RKO (cell line): ENCODE results near the gene WNT3A.
A peak's percentile ranks its signal among the peaks of the same experiment; 100 is the strongest.

Experiments used
- DNase-seq: peaks from one replicate; pipeline ENCODE4 v3.0.0-alpha.2; 2016; ENCODE audit warnings: low spot score

The WNT3A gene

DNA sequence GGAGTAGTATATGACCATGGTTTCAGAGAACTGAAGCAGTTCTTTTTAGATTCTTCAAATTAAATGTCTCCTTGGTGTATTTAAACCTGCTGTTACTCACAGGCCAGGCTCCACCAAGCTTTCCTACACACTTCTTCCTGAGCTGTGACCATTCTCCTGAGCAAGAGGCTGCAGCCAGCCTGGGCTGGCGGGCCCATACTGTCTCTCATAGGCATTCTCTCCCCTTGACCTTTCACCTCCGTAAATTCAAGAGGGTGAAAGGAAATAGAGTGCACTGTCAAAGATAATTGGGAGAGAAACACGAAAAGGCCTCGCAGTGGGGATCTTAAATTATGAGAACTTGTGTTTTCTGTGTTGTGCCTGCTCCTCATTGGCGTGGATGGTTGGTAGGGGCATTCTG, 78.0 kb downstream of the WNT3A start:
- DNase-seq, result no peak

- peak; percentile 43 for DNase-seq
Observed at GRCh38 chr1:228085287-228085951, 78.6 kb downstream of the WNT3A start.

DNA sequence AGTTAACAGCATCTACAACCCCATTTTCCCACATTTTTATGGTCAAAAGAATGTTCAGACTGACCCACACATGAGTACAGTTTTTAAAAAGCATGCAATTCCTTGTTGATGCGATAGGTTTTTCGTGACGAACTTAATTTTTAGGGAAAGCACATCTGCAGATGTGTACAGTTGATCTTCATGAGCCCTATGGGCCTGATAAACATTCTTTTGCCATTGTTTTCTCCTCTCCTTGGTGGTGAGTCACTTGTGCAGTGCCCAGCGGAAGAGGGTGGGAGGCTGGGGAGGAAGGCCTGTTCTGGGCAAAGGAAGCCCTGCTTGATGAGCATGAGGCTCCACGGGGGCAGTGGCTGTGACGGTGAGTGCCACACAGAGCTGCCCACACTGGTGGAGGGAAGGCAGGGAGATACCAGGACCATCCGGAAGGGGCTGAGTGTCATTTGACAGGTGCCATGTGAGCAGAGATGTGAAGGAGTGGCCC, 81.0 kb downstream of the WNT3A start:
- peak; percentile 67 for DNase-seq

DNA sequence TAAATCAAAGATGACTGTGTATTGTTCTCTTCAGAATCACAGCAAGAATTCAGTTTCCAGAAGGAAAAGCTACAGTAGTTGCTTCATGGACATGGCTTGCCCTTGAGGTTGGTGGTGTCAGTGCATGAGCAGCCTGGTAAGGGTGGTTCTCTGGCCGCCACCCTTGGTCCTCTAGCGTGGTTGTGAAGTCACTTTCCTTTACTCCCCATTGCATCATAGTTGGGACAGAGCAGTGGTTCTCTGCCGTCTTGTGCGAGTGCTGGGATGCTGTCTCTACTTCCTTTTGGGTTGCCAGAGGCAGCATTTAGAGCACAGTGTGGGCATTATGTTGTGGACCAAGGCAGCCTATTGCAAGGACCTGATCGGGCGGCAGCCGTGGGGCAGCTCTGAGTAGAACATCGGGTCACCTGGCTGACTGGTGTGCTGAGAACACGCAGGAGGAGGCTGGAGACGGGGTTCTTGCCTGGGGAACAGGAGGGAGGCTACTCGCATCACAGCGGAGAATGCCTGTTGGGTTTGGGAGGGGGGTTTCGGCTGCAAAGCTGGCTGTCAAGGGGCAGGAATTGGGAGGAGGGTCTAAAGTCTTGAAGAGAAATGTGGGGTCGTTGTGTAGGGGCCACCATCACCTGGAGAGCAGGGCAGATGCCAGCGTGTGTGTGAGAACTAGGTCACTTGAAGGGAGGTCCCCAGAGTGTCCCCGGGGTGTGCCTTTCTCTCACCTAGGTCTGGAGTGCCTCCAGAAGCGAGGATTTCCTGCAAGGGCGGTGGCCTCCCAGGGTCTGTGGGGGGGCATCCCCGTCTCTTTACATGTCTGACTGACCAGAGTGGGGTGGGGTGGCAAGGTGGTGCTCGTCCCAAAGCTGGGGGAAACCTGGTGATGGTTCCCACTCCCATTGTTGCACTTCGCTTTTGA, 82.0 kb downstream of the WNT3A start:
- DNase-seq, result no peak

GRCh38 chr1:228089519-228090380, 83.0 kb downstream of the WNT3A start:
- DNase-seq, result no peak

DNA sequence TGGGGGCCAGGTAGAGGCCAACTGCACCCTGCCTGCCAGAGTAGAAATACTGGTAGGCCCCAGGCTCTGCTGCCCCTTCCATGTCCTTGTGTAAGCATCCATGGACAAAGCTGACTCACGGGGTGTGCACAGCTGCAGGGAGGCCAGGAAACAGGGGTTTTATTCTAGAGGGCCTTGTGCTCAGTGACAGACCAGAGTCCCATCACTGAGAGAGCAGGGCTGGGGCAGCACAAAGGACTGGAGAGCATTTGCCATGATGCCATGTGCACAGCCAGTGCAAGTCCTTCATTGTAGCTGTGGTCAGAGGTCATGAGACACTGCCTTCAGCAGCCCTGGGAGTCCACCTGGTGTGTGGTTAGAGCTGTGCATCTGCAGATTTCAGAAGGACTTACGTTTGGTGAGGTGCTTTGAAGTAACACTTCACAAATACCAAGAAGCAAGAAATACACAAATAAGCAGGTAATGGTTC, 83.8 kb downstream of the WNT3A start:
- DNase-seq, result no peak

DNA sequence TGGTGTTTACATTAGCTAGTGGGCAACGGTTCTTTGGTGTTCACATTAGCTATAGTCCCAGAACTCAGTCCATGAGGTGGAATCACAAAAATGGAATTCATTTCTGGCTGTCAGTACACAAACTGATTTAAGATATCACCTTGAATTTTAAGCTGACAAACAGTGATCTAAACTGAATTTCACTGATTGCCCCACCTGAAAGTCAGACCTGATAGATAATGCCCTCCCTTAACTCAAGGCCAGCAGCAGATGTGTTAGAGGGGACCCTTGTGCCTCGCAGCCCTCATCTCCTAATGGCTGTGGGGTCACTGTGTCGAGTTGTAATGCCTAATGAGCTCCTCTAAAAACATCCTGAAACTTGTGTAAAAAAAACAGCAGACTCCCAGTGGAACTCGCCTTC, 84.3 kb downstream of the WNT3A start:
- DNase-seq, result no peak

GRCh38 chr1:228092342-228093049, 85.7 kb downstream of the WNT3A start:
- DNase-seq, result no peak

GRCh38 chr1:228093050-228093906, 86.5 kb downstream of the WNT3A start:
- DNase-seq, result no peak

GRCh38 chr1:228094432-228095016, 87.7 kb downstream of the WNT3A start:
- DNase-seq, result no peak

DNA sequence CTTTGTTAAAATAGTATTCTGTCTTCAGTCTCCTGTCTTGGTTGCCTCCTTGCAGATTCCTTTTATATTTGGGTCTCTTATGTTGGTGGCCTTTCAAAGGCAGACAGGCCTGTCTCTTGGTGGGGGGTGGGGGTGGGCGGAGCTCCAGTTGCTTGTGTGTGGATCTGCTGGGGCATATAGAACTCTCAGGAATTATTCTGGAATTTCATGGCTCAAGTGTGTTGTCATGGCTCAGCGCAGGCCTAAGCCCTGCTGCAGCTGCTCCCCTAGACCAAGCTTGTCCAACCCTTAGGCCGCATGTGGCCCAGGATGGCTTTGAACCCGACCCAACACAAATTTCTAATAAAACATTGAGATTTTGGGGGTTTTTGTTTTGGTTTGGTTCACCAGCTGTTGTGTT, 88.4 kb downstream of the WNT3A start:
- DNase-seq, result no peak

- DNase-seq, result peak; percentile 24
Observed at GRCh38 chr1:228095938-228096337, 89.1 kb downstream of the WNT3A start.

- no peak for DNase-seq
Observed at GRCh38 chr1:228096416-228097332, 89.9 kb downstream of the WNT3A start.

GRCh38 chr1:228097333-228098081, 90.7 kb downstream of the WNT3A start:
- DNase-seq, result no peak

- DNase-seq, result no peak
Observed at GRCh38 chr1:228098323-228098931, 91.6 kb downstream of the WNT3A start.

GRCh38 chr1:228099331-228099732, 92.5 kb downstream of the WNT3A start:
- no peak for DNase-seq

DNA sequence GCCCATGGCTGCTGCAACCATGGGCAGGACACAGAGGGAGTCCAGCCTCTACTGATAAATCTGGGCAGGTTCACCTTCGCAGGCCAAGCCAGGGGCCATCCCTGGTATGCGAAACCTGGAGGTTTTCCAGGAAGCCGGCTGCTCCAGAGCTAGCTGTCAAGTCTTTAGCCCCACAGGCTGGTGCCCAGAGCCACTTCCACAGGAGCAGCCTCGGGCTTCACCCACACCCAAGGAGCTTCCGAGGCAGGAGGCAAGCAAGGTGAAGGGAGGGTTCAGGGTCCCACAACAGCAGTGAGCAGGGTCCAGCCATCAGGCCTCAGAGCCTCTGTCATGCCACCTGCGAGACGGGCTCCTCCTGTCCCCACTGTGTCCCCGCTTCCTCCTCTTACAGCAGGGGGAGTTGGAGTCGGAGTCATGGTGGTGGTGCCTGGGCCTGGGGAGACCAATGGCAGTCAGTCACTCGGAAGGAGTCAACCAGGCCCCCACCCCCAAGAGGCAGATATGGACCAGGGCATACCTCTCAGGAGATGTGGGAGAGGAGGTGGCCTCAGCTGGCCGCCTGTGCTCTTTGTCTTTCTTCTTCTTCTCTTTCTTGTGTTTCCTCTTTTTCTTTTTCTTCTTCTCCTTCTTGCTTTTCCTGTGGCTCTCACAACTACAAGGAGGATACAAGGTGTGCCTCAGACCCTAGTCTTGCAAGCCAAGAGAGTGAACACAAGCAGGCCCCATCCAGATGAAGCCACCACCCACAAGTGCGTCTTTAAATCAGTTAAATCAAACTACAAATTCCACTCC, 94.2 kb downstream of the WNT3A start:
- no peak for DNase-seq
